Measurements from ENCODE around the gene TUT1.
"Not testable (repeated sequence)": the region's sequence is repeated elsewhere in the genome, so short reads cannot be mapped to it uniquely, and the experiment has no call there.

Gene TUT1

GRCh38 chr11:62591448-62592145 lies at the start of gene TUT1:
TUT1 (minus strand) TSS chr11:62591523; CDS start chr11:62591485, 38 bp downstream.
- H3K4me3 ChIP-seq (ENCODE audit: low read depth, low read length): peak within 1 kb of the TSS; percentile 64
- no peak for TF ChIP-seq CTCF (IDR thresholded peaks at IDR 0.05; ENCODE audit: borderline replicate concordance, insufficient read depth, low read depth, low read length)

- H3K4me3 ChIP-seq (ENCODE audit: low read depth, low read length): no peak overlapping the region
- no peak for TF ChIP-seq CTCF (IDR thresholded peaks at IDR 0.05; ENCODE audit: borderline replicate concordance, insufficient read depth, low read depth, low read length)
Measured at GRCh38 chr11:62632492-62632891, 41.2 kb upstream of the TUT1 start.

- H3K4me3 ChIP-seq (ENCODE audit: low read depth, low read length): no peak overlapping the region
Measured at GRCh38 chr11:62627713-62628112, 36.4 kb upstream of the TUT1 start.

GRCh38 chr11:62622476-62623089 lies 31.3 kb upstream of the TUT1 start:
- no peak overlapping the region for H3K4me3 ChIP-seq (ENCODE audit: low read depth, low read length)
- no peak for TF ChIP-seq CTCF (IDR thresholded peaks at IDR 0.05; ENCODE audit: borderline replicate concordance, insufficient read depth, low read depth, low read length)

More at GRCh38 chr11:62627713-62628112, 36.4 kb upstream of the TUT1 start:
- no peak for TF ChIP-seq CTCF (IDR thresholded peaks at IDR 0.05; ENCODE audit: borderline replicate concordance, insufficient read depth, low read depth, low read length)

- H3K4me3 ChIP-seq (ENCODE audit: low read depth, low read length): peak within 1 kb of the TSS; percentile 90
- no peak for TF ChIP-seq CTCF (IDR thresholded peaks at IDR 0.05; ENCODE audit: borderline replicate concordance, insufficient read depth, low read depth, low read length)
Measured at GRCh38 chr11:62621567-62622470, 30.5 kb upstream of the TUT1 start, which contains the start of gene B3GAT3. B3GAT3 (minus strand) TSS chr11:62621986; CDS start chr11:62621947, 39 bp downstream.

GRCh38 chr11:62621027-62621566 lies 29.8 kb upstream of the TUT1 start:
- H3K4me3 ChIP-seq (ENCODE audit: low read depth, low read length): peak overlapping the region; percentile 90
- TF ChIP-seq CTCF (IDR thresholded peaks at IDR 0.05; ENCODE audit: borderline replicate concordance, insufficient read depth, low read depth, low read length): no peak

- H3K4me3 ChIP-seq (ENCODE audit: low read depth, low read length): not testable (repeated sequence)
Measured at GRCh38 chr11:62616957-62617356, 25.6 kb upstream of the TUT1 start.
